ENCODE measurements around the gene STAT4. TPM values are rescaled to one million over a fixed set of nuclear protein-coding genes. Genes with fewer than 3 reads are reported as not detected.

STAT4 gene, protein sequence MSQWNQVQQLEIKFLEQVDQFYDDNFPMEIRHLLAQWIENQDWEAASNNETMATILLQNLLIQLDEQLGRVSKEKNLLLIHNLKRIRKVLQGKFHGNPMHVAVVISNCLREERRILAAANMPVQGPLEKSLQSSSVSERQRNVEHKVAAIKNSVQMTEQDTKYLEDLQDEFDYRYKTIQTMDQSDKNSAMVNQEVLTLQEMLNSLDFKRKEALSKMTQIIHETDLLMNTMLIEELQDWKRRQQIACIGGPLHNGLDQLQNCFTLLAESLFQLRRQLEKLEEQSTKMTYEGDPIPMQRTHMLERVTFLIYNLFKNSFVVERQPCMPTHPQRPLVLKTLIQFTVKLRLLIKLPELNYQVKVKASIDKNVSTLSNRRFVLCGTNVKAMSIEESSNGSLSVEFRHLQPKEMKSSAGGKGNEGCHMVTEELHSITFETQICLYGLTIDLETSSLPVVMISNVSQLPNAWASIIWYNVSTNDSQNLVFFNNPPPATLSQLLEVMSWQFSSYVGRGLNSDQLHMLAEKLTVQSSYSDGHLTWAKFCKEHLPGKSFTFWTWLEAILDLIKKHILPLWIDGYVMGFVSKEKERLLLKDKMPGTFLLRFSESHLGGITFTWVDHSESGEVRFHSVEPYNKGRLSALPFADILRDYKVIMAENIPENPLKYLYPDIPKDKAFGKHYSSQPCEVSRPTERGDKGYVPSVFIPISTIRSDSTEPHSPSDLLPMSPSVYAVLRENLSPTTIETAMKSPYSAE
- 0.52 and 3.0 TPM in 2 replicates for total RNA-seq

- DNase-seq (ENCODE audit: low read depth) = peak; percentile 43
Observed at GRCh38 chr2:191150600-191151330, at the start of gene STAT4. Gene STAT4 (minus strand): TSS chr2:191150994. CDS start chr2:191148203, 2,791 bp downstream.

- no peak for DNase-seq (ENCODE audit: low read depth)
Observed at GRCh38 chr2:191199929-191200512, 49.2 kb upstream of the STAT4 start.

- DNase-seq (ENCODE audit: low read depth) = no peak
Observed at GRCh38 chr2:191198271-191198670, 47.5 kb upstream of the STAT4 start.

DNA sequence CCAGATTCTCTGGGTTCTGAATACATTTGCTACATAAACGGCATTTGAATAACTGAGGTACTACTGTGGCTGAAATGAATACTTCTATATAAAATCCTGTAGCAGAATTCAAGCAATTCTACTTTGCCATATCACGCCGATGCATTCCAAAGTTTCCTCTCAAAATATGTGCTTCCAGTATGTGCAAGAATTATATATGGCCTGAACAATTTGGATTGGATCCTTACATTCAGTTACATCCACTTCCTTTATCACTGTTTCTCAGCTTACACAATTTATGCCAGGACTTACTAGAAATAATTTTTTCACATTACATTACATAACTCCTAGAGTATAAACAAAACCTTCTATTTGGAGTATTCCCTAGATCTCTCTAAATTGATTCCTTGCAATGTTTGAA lies 46.3 kb upstream of the STAT4 start:
- no peak for DNase-seq (ENCODE audit: low read depth)

- no peak for DNase-seq (ENCODE audit: low read depth)
Observed at GRCh38 chr2:191195021-191195420, 44.2 kb upstream of the STAT4 start.

DNA sequence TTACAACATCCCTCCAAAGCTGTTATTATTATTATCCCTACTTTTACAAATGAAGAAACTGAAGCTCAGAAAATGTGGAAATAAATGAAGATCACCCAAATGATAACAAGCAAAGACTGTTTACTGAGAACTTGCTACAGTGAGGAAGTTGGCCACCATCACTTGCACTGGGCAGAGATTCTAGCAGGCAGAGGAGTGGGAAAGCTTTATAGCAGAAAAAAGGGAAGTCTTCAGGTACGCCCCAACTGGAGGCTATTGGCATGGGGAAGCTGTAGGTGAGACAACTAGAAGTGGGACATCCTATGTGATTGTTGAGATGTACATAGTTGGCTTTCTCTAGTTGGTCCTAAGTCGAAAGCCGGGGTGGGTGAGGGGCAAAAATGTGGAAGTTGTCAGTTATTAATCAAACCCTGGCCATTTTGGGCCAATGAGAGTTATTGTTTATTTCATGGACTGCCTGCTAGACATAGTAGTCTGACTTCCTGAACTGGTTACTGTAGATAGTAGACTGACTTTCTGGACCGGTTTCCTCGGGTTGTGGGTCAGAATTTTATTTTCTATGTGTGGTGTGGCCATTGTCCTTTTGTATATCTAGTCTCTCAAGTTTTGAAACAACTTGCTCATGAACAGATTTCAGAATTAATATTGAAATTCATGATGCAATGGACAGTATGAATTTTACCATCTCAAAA lies 40.2 kb upstream of the STAT4 start:
- DNase-seq (ENCODE audit: low read depth) = no peak

DNA sequence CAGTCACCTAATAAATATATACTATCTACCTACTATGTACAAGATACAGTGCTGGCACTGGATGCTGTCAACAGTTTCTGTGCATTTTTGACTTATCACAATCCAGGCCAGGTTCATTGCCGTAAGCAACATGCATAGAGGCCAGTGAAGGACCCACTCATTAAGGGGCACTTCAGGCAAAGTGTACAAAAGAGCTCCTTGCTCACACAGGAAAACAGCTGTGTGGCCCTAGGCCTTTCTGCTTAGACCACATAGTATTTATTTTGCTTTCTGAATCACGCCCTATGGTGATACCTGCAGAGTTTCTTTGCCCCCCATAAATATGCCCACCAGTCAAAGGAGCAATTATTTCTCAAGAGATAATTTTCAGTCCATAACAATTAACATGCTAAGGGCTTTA lies 39.6 kb upstream of the STAT4 start:
- no peak for DNase-seq (ENCODE audit: low read depth)

DNA sequence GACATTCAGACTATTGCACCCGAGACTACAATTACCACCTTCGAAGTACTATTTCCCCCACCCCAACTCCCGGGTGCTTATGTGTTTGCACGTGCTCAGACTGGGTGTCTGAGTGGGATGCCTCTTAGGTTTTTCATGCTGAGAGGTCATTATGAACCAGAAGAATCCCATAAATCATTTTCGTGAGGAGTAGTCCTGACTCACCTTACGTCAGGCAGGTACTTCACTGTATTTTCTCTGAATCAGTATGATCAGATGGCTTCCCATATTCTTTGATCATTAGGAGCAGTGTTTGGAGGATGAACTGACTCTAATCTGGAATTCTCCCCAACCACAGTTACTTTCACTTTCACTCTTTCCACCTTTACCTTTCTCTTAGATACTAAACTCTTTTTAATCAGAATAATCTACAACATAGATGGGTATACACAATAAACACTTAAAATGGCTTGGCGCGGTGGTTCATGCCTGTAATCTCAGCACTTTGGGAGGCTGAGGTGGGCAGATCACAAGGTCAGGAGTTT lies 38.4 kb upstream of the STAT4 start:
- no peak for DNase-seq (ENCODE audit: low read depth)

GRCh38 chr2:191188550-191189093 lies 37.8 kb upstream of the STAT4 start:
- no peak for DNase-seq (ENCODE audit: low read depth)

DNA sequence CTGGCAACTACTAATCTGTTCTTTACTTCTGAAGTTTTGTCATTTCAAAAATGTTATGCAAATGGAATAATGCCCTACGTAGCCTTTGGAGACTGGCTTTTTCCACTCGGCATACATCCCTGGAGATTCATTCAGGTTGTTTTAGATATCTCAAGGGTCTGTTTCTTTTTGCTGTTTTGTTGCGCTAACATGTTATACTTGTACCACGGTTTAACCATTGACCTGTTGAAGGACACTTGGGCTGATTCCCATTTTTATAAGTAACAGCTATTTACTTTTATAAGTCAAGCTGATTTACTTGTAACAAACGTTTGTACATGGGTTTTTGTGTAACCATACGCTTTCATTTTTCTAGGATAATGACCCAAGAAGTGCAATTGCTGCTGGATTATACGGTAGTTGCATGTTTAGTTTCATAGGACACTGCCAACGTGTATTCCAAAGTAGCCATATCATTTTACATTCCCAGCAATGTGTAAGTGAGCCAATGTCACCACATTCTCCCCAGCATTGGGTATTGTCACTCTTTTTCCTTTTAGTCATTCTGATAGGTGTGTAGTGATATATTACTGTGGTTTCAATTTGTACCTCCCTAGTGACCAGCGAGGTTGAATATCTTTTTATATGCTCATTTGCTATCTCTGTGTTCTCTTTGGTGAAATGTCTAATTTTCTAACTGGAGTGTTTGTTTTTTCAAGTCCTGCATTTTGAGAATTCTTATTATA lies 36.5 kb upstream of the STAT4 start:
- DNase-seq (ENCODE audit: low read depth) = no peak

GRCh38 chr2:191184457-191184856 lies 33.7 kb upstream of the STAT4 start:
- DNase-seq (ENCODE audit: low read depth) = no peak

DNA sequence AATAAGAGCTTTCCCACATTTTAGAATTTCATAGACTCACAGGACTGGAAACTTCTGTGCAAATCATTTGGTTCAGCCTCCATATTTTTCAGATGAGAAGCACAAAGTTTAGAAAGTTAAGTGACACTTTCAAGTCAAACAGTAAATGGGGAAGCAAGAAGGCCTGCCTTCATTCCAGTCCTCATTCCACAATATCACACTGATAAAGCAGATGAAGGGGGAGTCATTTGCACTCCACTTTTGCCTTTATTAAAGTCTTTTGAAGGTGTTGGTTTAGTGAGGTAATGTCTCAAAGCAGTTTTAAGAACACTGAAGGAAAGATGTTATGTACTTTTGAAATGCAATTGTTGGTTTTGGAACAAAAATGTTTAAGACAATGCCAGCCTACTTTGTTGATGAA lies 32.7 kb upstream of the STAT4 start:
- DNase-seq (ENCODE audit: low read depth) = no peak

GRCh38 chr2:191183081-191183480 lies 32.3 kb upstream of the STAT4 start:
- DNase-seq (ENCODE audit: low read depth) = no peak

DNA sequence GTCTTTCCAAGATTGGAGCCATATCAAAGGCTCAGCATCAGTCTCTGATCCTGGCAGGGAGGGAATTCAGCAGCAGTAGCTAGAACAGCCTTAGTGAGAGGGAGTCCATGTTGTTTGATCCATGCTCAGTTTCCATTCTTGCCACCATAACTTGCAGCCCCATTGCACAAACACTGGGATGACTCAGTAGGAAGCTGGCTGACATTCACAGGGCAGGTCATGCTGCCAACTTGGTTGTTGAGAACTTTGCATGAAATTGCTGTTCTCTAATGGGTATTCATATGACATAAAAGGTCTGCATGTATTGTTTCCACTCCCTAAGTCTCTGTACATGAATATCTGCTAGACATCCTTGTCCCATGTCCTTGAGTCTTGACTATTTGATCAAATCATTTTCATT lies 29.9 kb upstream of the STAT4 start:
- peak; percentile 80 for DNase-seq (ENCODE audit: low read depth)

GRCh38 chr2:191180276-191180675 lies 29.5 kb upstream of the STAT4 start:
- DNase-seq (ENCODE audit: low read depth) = no peak

DNA sequence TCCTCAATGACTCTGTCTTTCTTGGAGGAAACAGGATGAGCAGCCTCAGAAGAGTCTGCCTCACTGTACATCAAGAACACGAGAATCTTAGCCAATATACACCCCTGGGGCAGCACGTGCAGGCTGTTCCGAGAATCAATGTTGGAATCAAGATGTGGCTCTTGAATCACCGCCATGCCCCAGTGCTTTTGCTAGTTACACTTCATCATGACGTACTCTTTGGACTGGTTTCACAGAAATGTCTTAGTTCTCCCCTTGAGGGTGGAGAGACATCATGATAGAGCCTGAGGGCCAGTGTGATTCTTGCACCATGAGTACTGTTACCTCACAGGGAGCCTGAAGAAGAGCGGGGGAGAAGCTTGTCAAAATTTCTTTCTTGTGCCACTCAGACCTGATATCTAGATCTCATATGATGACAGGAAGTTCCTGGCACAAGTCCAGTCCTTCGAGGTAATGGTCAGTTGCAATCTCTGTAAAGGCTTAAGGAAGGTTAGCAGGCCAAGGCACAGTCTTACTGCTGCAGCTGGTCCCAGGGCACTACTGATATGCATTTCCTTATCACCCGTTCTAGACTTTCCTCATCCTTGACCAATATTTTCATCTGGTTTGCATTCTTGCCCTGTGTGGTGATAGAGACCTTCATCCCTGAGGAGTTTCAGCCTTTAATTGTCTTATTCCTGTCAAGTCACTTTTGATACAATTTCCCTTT lies 28.2 kb upstream of the STAT4 start:
- DNase-seq (ENCODE audit: low read depth) = peak; percentile 97

GRCh38 chr2:191177751-191178736 lies 27.2 kb upstream of the STAT4 start:
- no peak for DNase-seq (ENCODE audit: low read depth)

GRCh38 chr2:191176801-191177438 lies 26.1 kb upstream of the STAT4 start:
- no peak for DNase-seq (ENCODE audit: low read depth)
